ENCODE measurements around the gene MCM5.
A peak's percentile ranks its signal among the peaks of the same experiment; 100 is the strongest.

MCM5 gene

DNA sequence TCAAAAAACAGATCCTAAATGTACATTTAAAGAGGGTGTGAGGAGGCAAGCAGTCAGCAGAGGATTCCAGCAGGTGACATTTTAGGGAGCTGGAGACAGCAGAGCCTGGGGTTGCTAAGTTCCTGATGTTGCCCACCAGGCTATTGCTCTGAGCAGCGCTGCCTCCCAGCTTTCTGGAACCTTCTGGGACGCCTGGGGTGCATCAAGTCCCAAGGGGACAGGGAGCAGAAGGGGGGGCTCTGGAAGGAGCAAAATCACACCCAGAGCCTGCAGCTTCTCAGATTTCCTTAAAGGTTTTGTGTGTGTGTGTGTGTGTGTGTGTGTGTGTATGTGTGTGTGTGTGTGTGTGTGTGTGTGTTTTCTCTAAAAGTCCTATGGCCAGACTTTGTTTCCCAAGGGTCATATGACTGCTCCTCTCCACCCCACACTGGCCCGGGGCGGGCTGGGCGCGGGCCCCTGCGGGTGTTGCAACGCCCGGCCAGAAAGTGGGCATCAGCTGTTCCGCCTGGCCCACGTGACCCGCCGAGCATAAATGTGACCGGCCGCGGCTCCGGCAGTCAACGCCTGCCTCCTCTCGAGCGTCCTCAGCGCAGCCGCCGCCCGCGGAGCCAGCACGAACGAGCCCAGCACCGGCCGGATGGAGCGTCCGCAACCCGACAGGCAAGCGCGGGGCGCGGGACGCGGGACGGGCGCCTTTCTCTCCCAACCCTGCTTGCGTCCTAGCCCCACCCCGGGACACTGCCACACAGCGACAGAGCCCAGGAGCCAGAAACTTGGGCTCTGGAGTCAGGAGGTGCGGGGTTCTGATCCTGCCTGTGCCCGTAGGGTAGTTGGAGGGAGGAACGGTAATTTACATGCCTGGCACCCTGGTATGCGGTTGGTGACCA, 19.2 kb upstream of the MCM5 start, which contains the start of gene HMOX1:
HMOX1 (plus strand) TSS at position 560 of the 887 bp plus-strand sequence; CDS start at position 638, 78 bp downstream.
- peak within 1 kb of the TSS; percentile 9 for H3K27ac ChIP-seq (ENCODE audit: low read depth, low read length, poor library complexity, severe bottlenecking)
- H3F3A ChIP-seq (ENCODE audit: insufficient read depth, low read length): no peaks in the 10 kb centered on the region
- peaks cover 16% of the 10 kb centered on the region; the same call in 1 of the 2 replicates for H3K36me3 ChIP-seq (ENCODE audit: insufficient read depth, low read length)
- no peak for TF ChIP-seq EZH2 (IDR thresholded peaks at IDR 0.05; ENCODE audit: borderline replicate concordance, low read length)
- TF ChIP-seq, protein P1, sequence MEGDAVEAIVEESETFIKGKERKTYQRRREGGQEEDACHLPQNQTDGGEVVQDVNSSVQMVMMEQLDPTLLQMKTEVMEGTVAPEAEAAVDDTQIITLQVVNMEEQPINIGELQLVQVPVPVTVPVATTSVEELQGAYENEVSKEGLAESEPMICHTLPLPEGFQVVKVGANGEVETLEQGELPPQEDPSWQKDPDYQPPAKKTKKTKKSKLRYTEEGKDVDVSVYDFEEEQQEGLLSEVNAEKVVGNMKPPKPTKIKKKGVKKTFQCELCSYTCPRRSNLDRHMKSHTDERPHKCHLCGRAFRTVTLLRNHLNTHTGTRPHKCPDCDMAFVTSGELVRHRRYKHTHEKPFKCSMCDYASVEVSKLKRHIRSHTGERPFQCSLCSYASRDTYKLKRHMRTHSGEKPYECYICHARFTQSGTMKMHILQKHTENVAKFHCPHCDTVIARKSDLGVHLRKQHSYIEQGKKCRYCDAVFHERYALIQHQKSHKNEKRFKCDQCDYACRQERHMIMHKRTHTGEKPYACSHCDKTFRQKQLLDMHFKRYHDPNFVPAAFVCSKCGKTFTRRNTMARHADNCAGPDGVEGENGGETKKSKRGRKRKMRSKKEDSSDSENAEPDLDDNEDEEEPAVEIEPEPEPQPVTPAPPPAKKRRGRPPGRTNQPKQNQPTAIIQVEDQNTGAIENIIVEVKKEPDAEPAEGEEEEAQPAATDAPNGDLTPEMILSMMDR (IDR thresholded peaks at IDR 0.05; ENCODE audit: low read length): peak; percentile 5; the same call in 1 of the 2 replicates
- peak within 1 kb of the TSS; percentile 75 for H3K9ac ChIP-seq (ENCODE audit: low read length)
- peaks cover 63% of the 10 kb centered on the region for H3K4me1 ChIP-seq (ENCODE audit: insufficient read depth, low read length, severe bottlenecking)
- no peaks in the 10 kb centered on the region for H4K20me1 ChIP-seq (ENCODE audit: insufficient read depth, low read length)
- H2AFZ ChIP-seq (ENCODE audit: low read length): no peak within 1 kb of the TSS
- H3K9me3 ChIP-seq (ENCODE audit: low read length): no peaks in the 10 kb centered on the region
- peak within 1 kb of the TSS; percentile 85 for H3K4me2 ChIP-seq (ENCODE audit: low read length)
- peaks cover 7% of the 10 kb centered on the region; the same call in 1 of the 2 replicates for H3K79me2 ChIP-seq (ENCODE audit: insufficient read depth, low read length)
- peak within 1 kb of the TSS; percentile 71 for H3K4me3 ChIP-seq (ENCODE audit: low read depth, low read length, poor library complexity, severe bottlenecking)
- H3K27me3 ChIP-seq (ENCODE audit: insufficient read depth, low read length): no peaks in the 10 kb centered on the region
- H3K9me2 ChIP-seq (ENCODE audit: low read depth, low read length): no peaks in the 10 kb centered on the region

- no peak for TF ChIP-seq EZH2 (IDR thresholded peaks at IDR 0.05; ENCODE audit: borderline replicate concordance, low read length)
- TF ChIP-seq, protein P1 (IDR thresholded peaks at IDR 0.05; ENCODE audit: low read length): no peak
- Histone ChIP-seq H3K4me1 (ENCODE audit: insufficient read depth, low read length, severe bottlenecking) (peaks cover 57% of the 10 kb centered on the region), H2AFZ (ENCODE audit: low read length) (no peak overlapping the region), H3K36me3 (ENCODE audit: insufficient read depth, low read length) (peaks cover 20% of the 10 kb centered on the region; the same call in 1 of the 2 replicates), H3K27ac (ENCODE audit: low read depth, low read length, poor library complexity, severe bottlenecking) (peak overlapping the region; percentile 9), H3K9ac (ENCODE audit: low read length) (peak overlapping the region; percentile 75), H3K27me3 (ENCODE audit: insufficient read depth, low read length) (no peaks in the 10 kb centered on the region), H3K79me2 (ENCODE audit: insufficient read depth, low read length) (peaks cover 7% of the 10 kb centered on the region; the same call in 1 of the 2 replicates), H3K4me3 (ENCODE audit: low read depth, low read length, poor library complexity, severe bottlenecking) (peak overlapping the region; percentile 71), H4K20me1 (ENCODE audit: insufficient read depth, low read length) (no peaks in the 10 kb centered on the region), H3F3A (ENCODE audit: insufficient read depth, low read length) (no peaks in the 10 kb centered on the region), H3K9me2 (ENCODE audit: low read depth, low read length) (no peaks in the 10 kb centered on the region), H3K9me3 (ENCODE audit: low read length) (no peaks in the 10 kb centered on the region), H3K4me2 (ENCODE audit: low read length) (peak overlapping the region; percentile 85)
These were observed 18.4 kb upstream of the MCM5 start for GRCh38 chr22:35381424-35382009.

DNA sequence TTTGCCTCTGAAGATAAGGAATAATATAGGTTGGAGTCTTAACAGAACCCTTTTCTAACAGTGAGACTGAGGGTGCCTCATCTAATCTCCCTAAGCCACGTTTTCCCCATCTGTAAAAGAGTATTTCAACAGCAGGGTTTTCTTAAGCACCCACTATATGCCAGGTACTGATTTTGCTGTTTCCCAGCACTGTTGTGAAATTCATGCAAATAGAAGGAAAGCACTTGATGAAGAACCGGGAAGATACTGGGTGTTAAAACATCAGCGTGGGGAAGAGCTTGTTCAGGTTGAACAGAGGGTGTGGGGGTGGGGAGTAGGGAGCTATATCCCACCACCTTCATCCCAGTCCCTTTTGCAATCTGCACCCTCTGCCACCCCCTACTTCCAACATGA, 16.3 kb upstream of the MCM5 start:
- Histone ChIP-seq H3F3A (ENCODE audit: insufficient read depth, low read length) (no peaks in the 10 kb centered on the region), H3K9ac (ENCODE audit: low read length) (no peak overlapping the region)
- TF ChIP-seq, protein P1 (IDR thresholded peaks at IDR 0.05; ENCODE audit: low read length): no peak
- TF ChIP-seq EZH2 (IDR thresholded peaks at IDR 0.05; ENCODE audit: borderline replicate concordance, low read length): no peak

More for the DNA sequence above, 16.3 kb upstream of the MCM5 start:
- Histone ChIP-seq H3K4me1 (ENCODE audit: insufficient read depth, low read length, severe bottlenecking) (peaks cover 37% of the 10 kb centered on the region), H4K20me1 (ENCODE audit: insufficient read depth, low read length) (no peaks in the 10 kb centered on the region), H3K27me3 (ENCODE audit: insufficient read depth, low read length) (no peaks in the 10 kb centered on the region), H3K9me3 (ENCODE audit: low read length) (no peaks in the 10 kb centered on the region), H2AFZ (ENCODE audit: low read length) (no peak overlapping the region), H3K79me2 (ENCODE audit: insufficient read depth, low read length) (peaks cover 7% of the 10 kb centered on the region; the same call in 1 of the 2 replicates), H3K9me2 (ENCODE audit: low read depth, low read length) (no peaks in the 10 kb centered on the region), H3K36me3 (ENCODE audit: insufficient read depth, low read length) (peaks cover 33% of the 10 kb centered on the region; the same call in 1 of the 2 replicates), H3K4me3 (ENCODE audit: low read depth, low read length, poor library complexity, severe bottlenecking) (no peak overlapping the region), H3K27ac (ENCODE audit: low read depth, low read length, poor library complexity, severe bottlenecking) (no peak overlapping the region), H3K4me2 (ENCODE audit: low read length) (no peak overlapping the region)
